HepG2 (cell line): ENCODE measurements around the gene UQCR11. TPM values are rescaled to one million over a fixed set of nuclear protein-coding genes. Genes with fewer than 3 reads are reported as not detected.

Experiments used
- FOXA3 ChIP-seq: IDR thresholded peaks from 2 replicates; pipeline ENCODE4 v1.6.1; 2016; ENCODE audit warnings: missing genetic modification reagents, missing compliant biosample characterization
- GATAD1 ChIP-seq: IDR thresholded peaks from 2 replicates; pipeline ENCODE4 v1.6.1; 2016; ENCODE audit warnings: missing genetic modification reagents, missing compliant biosample characterization
- HOXA7 ChIP-seq: sonication (generic); formaldehyde crosslinking; IDR thresholded peaks from 2 replicates; pipeline ENCODE4 v1.8.1; 2022; ENCODE audit warnings: mild to moderate bottlenecking, missing genetic modification reagents, moderate library complexity
- KLF11 ChIP-seq: IDR thresholded peaks from 2 replicates; pipeline ENCODE4 v1.6.1; 2016; ENCODE audit warnings: missing compliant biosample characterization
- MTF1 ChIP-seq: sonication (generic); formaldehyde crosslinking; IDR thresholded peaks from 2 replicates; pipeline ENCODE4 v1.5.0; 2020; ENCODE audit warnings: missing genetic modification reagents
- NFIC ChIP-seq: IDR thresholded peaks from 2 replicates; pipeline ENCODE4 v1.6.1; 2012; ENCODE audit warnings: mild to moderate bottlenecking, low read length, inconsistent platforms
- NFYB ChIP-seq: sonication (generic); formaldehyde crosslinking; IDR thresholded peaks from 2 replicates; pipeline ENCODE4 v1.4.0; 2020; ENCODE audit warnings: missing genetic modification reagents
- PAX8 ChIP-seq: sonication (generic); formaldehyde crosslinking; IDR thresholded peaks from 2 replicates; pipeline ENCODE4 v1.8.0; 2022; ENCODE audit warnings: mild to moderate bottlenecking, missing genetic modification reagents, borderline replicate concordance
- RORA ChIP-seq: sonication (generic); formaldehyde crosslinking; IDR thresholded peaks from 2 replicates; pipeline ENCODE4 v1.5.0; 2020; ENCODE audit warnings: mild to moderate bottlenecking, missing genetic modification reagents, moderate library complexity
- SP5 ChIP-seq: IDR thresholded peaks from 2 replicates; pipeline ENCODE4 v1.6.1; 2016; ENCODE audit warnings: low read depth, borderline replicate concordance
- ZMAT3 ChIP-seq: sonication (generic); formaldehyde crosslinking; conservative IDR thresholded peaks from 2 replicates; pipeline ENCODE4 v1.7.0; 2021; ENCODE audit warnings: missing genetic modification reagents
- ZNF282 ChIP-seq: fragments of 450-650 bp; IDR thresholded peaks from 2 replicates; pipeline ENCODE4 v1.6.1; 2018; ENCODE audit not compliant: partially characterized antibody
- ZNF383 ChIP-seq: sonication (generic); formaldehyde crosslinking; IDR thresholded peaks from 2 replicates; pipeline ENCODE4 v1.4.0; 2020; ENCODE audit warnings: missing genetic modification reagents, mild to moderate bottlenecking, borderline replicate concordance
- ZNF577 ChIP-seq: sonication (generic); formaldehyde crosslinking; IDR thresholded peaks from 2 replicates; pipeline ENCODE4 v1.4.0; 2020; ENCODE audit warnings: mild to moderate bottlenecking, low read depth, missing genetic modification reagents, borderline replicate concordance
- ZNF768 ChIP-seq: sonication (generic); formaldehyde crosslinking; IDR thresholded peaks from 2 replicates; pipeline ENCODE4 v1.4.0; 2020; ENCODE audit warnings: missing genetic modification reagents
- ZNF883 ChIP-seq: sonication (generic); formaldehyde crosslinking; IDR thresholded peaks from 2 replicates; pipeline ENCODE4 v1.5.1; 2020; ENCODE audit warnings: mild to moderate bottlenecking, missing genetic modification reagents; ENCODE audit errors: not compliant biosample characterization
- ZSCAN25 ChIP-seq: sonication (generic); formaldehyde crosslinking; IDR thresholded peaks from 2 replicates; pipeline ENCODE4 v1.8.0; 2022; ENCODE audit warnings: mild to moderate bottlenecking, missing genetic modification reagents
- polyA plus RNA-seq, 8 experiments: library from polyadenylated mRNA; depleted of rRNA in 3 of 8; stranded (reverse) in 7 of 8; unstranded in 1 of 8; fragments of >200 nt; fragmentation: Illumina TruSeq in 4 of 8; extraction: Trizol in 4 of 8; gene quantifications; 2 replicates each; pipeline versions ENCODE4 v1.2.1 to v1.2.3, GENCODE V29; 2011 to 2016; ENCODE audit warnings: low read depth in 4 of 8, missing spikeins in 1 of 8, mixed read lengths in 1 of 8; ENCODE audit not compliant: insufficient read depth in 1 of 8
- total RNA-seq, 5 experiments: library from RNA; depleted of rRNA; stranded (reverse); fragments of >200 nt; fragmentation: Illumina TruSeq; extraction: Trizol; gene quantifications; 2 replicates each; pipeline ENCODE4 v1.2.3, GENCODE V29; 2016; ENCODE audit warnings: low read depth in 1 of 5
- TF ChIP-seq, protein P1 (sequence below): sonication (generic); formaldehyde crosslinking; IDR thresholded peaks from 2 replicates; pipeline ENCODE4 v1.5.1; 2020; ENCODE audit warnings: mild to moderate bottlenecking, missing genetic modification reagents, moderate library complexity
- TF ChIP-seq, protein P2 (sequence below): sonication (generic); formaldehyde crosslinking; IDR thresholded peaks from 2 replicates; pipeline ENCODE4 v1.8.1; 2022; ENCODE audit warnings: low read depth, mild to moderate bottlenecking, missing genetic modification reagents
- TF ChIP-seq, protein P3 (sequence below): sonication (generic); formaldehyde crosslinking; IDR thresholded peaks from 2 replicates; pipeline ENCODE4 v1.8.1; 2023; ENCODE audit warnings: mild to moderate bottlenecking, missing genetic modification reagents, borderline replicate concordance

Gene UQCR11
- total and polyA plus RNA-seq, 2 of the 13 experiments (the other 11 are each of a cell fraction or from before 2014, with no cell fraction given) = 125 to 214 TPM

DNA sequence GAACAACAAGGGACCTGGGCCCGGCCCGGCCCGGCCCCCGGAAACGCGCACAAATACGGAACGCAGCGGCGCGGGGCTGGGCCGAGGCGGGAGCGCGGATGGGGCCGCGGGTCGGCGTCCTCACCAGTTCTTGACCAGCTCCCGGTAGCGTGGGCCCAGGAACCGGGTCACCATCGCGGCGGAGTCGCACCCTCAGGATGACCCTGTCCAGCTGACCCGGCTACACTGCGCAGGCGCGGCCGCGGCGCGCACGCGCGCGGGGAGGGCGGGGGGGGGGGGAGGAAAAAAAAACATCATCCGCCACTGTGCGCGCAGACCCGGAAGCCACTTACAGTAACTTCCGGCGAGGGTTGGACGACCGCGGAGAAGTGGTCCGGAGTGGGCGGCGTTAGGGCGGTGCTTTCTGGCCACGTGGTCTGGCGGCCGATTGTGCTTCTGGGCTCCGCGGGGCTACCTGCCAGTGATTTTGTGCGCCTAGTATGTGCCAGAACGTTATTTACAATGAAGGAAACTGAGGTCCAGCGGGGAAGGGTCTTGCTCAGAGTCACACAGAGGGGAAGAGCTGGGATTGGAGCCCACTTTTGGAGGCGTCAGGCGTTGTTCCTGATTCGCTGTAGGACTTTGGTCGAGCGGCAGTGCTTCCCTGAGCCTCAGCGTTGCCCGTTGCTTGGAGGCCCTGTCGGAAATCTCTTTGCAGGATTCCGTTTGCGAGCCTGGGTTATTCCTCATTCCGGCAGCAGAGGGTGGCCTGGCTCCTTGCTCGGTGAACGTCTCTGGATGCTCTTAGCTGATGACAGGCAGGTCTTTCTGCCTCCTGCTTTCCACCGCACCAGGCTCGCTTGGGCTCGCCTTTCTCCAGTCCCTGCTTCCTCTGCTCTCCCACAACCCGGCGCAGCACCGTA is at the start of gene UQCR11 (continued):
- TF ChIP-seq, protein P1, sequence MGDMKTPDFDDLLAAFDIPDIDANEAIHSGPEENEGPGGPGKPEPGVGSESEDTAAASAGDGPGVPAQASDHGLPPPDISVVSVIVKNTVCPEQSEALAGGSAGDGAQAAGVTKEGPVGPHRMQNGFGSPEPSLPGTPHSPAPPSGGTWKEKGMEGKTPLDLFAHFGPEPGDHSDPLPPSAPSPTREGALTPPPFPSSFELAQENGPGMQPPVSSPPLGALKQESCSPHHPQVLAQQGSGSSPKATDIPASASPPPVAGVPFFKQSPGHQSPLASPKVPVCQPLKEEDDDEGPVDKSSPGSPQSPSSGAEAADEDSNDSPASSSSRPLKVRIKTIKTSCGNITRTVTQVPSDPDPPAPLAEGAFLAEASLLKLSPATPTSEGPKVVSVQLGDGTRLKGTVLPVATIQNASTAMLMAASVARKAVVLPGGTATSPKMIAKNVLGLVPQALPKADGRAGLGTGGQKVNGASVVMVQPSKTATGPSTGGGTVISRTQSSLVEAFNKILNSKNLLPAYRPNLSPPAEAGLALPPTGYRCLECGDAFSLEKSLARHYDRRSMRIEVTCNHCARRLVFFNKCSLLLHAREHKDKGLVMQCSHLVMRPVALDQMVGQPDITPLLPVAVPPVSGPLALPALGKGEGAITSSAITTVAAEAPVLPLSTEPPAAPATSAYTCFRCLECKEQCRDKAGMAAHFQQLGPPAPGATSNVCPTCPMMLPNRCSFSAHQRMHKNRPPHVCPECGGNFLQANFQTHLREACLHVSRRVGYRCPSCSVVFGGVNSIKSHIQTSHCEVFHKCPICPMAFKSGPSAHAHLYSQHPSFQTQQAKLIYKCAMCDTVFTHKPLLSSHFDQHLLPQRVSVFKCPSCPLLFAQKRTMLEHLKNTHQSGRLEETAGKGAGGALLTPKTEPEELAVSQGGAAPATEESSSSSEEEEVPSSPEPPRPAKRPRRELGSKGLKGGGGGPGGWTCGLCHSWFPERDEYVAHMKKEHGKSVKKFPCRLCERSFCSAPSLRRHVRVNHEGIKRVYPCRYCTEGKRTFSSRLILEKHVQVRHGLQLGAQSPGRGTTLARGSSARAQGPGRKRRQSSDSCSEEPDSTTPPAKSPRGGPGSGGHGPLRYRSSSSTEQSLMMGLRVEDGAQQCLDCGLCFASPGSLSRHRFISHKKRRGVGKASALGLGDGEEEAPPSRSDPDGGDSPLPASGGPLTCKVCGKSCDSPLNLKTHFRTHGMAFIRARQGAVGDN (CRISPR knock-in tag) = peak; percentile 76
- no peak for TF ChIP-seq ZNF577
- TF ChIP-seq ZNF883 = no peak
- peak; percentile 70 for TF ChIP-seq GATAD1 (CRISPR knock-in tag)
- no peak for TF ChIP-seq RORA (CRISPR knock-in tag)
- TF ChIP-seq ZNF383 (CRISPR knock-in tag) = no peak
- no peak for TF ChIP-seq MTF1
- peak; percentile 99 for TF ChIP-seq ZSCAN25 (CRISPR knock-in tag)
- no peak; the same call in 1 of the 2 replicates for TF ChIP-seq KLF11
- no peak for TF ChIP-seq NFYB
- no peak for TF ChIP-seq NFIC
- no peak; the same call in 1 of the 2 replicates for TF ChIP-seq ZNF768 (CRISPR knock-in tag)
- TF ChIP-seq, protein P2, sequence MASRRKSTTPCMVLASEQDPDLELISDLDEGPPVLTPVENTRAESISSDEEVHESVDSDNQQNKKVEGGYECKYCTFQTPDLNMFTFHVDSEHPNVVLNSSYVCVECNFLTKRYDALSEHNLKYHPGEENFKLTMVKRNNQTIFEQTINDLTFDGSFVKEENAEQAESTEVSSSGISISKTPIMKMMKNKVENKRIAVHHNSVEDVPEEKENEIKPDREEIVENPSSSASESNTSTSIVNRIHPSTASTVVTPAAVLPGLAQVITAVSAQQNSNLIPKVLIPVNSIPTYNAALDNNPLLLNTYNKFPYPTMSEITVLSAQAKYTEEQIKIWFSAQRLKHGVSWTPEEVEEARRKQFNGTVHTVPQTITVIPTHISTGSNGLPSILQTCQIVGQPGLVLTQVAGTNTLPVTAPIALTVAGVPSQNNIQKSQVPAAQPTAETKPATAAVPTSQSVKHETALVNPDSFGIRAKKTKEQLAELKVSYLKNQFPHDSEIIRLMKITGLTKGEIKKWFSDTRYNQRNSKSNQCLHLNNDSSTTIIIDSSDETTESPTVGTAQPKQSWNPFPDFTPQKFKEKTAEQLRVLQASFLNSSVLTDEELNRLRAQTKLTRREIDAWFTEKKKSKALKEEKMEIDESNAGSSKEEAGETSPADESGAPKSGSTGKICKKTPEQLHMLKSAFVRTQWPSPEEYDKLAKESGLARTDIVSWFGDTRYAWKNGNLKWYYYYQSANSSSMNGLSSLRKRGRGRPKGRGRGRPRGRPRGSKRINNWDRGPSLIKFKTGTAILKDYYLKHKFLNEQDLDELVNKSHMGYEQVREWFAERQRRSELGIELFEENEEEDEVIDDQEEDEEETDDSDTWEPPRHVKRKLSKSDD = no peak; the same call in 1 of the 2 replicates
- TF ChIP-seq FOXA3 (CRISPR knock-in tag) = peak; percentile 18; the same call in 1 of the 2 replicates
- no peak for TF ChIP-seq PAX8 (CRISPR knock-in tag)
- TF ChIP-seq, protein P3, sequence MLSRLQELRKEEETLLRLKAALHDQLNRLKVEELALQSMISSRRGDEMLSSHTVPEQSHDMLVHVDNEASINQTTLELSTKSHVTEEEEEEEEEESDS (CRISPR knock-in tag) = no peak
- TF ChIP-seq SP5 = 0 out of 2 replicates have a peak, but pooled peaks have one; percentile 61
- no peak for TF ChIP-seq ZNF282
- no peak for TF ChIP-seq HOXA7 (CRISPR knock-in tag)
- no peak for TF ChIP-seq ZMAT3 (CRISPR knock-in tag)
